Tibial nerve (tissue), 4 donors: ENCODE data around the gene GOSR1. TPM values are rescaled to one million over a fixed set of nuclear protein-coding genes. Genes with fewer than 3 reads are reported as not detected.

Experiments
- DNase-seq, 2 donors: peaks; one replicate each; pipeline ENCODE4 v3.0.0-alpha.2; 2019; ENCODE audit warnings: low spot score in 2 of 2
- H3K27ac ChIP-seq, 4 donors: fragments of 200-600 bp; sonication (generic) in 3 of 4; one replicate each; pipeline ENCODE4 v1.5.1; 2017 to 2019; ENCODE audit warnings: mild to moderate bottlenecking in 1 of 4
- H3K27me3 ChIP-seq, 2 donors: fragments of 200-600 bp; sonication (generic) in 1 of 2; one replicate each; pipeline versions ENCODE4 v1.5.1 to v1.6.0; 2017 to 2019
- H3K36me3 ChIP-seq, 3 donors: fragments of 200-600 bp; sonication (generic); one replicate each; pipeline ENCODE4 v1.5.1; 2018 to 2019
- H3K4me1 ChIP-seq, 4 donors: fragments of 200-600 bp; sonication (generic) in 3 of 4; one replicate each; pipeline ENCODE4 v1.5.1; 2017 to 2019
- H3K4me3 ChIP-seq, 4 donors: fragments of 200-600 bp; sonication (generic) in 3 of 4; one replicate each; pipeline ENCODE4 v1.5.1; 2017 to 2019; ENCODE audit warnings: mild to moderate bottlenecking in 1 of 4, moderate library complexity in 1 of 4
- H3K9me3 ChIP-seq, 4 donors: fragments of 200-600 bp; sonication (generic) in 3 of 4; one replicate each; pipeline ENCODE4 v1.5.1; 2017 to 2019
- EP300 ChIP-seq, 2 donors: sonication (generic); formaldehyde crosslinking; IDR thresholded peaks; one replicate each; pipeline ENCODE4 v1.6.1; 2017; ENCODE audit warnings: antibody characterized with exemption in 2 of 2, mild to moderate bottlenecking in 1 of 2
- POLR2A ChIP-seq, 2 donors: fragments of 450-650 bp; IDR thresholded peaks; one replicate each; pipeline ENCODE4 v1.6.1; 2017; ENCODE audit warnings: antibody characterized with exemption in 2 of 2, mild to moderate bottlenecking in 2 of 2, moderate library complexity in 2 of 2
- WGBS, 2 donors: methylation state at CpG; one replicate each; pipeline ENCODE4 v1.1.5; 2018; 5-methylcytosine and 5-hydroxymethylcytosine counted together
- total RNA-seq, 4 donors: library from RNA; depleted of rRNA; stranded (reverse); fragments of >200 nt; gene quantifications; one replicate each; pipeline ENCODE4 v1.1.0, GENCODE V29; 2016
- TF ChIP-seq, protein P1 (sequence below), 5 experiments: fragments of 200-600 bp in 3 of 5; fragments of 450-650 bp in 2 of 5; sonication (generic) in 3 of 5; IDR thresholded peaks; one replicate each; pipeline ENCODE4 v1.5.1; 2016 to 2019; ENCODE audit warnings: antibody characterized with exemption in 5 of 5, mild to moderate bottlenecking in 3 of 5, moderate library complexity in 2 of 5

GOSR1 gene
- total RNA-seq, 4 donors from 2014 or later, result 20.7 to 37.1 (median 26.4) TPM

DNA sequence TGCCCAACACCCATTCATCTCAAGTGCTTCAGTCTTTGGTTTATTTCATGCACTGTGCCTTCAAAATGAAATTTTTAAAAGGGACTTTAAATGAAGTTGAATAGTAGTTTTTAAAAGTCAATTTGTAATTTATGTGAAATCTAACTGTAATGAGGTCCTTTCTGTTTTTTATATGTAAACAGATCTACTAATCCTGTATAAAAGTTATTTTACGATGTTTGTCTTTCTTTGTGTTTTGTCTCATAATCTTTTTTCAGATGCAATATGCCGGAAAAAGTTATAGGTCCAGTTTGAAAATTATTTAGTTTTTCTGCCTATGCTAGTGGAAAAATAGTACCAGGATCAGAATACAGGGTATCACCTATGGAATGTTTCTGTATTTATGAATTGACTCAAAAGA is 8.7 kb upstream of the GOSR1 start:
- Histone ChIP-seq H3K4me3 (no peak overlapping the region), H3K36me3 (peaks cover 0 to 23% (median 0%) of the 10 kb centered on the region in 3 donors), H3K27ac (no peak overlapping the region), H3K4me1 (no peaks in the 10 kb centered on the region), H3K27me3 (no peaks in the 10 kb centered on the region), H3K9me3 (no peaks in the 10 kb centered on the region)
- TF ChIP-seq, protein P1, sequence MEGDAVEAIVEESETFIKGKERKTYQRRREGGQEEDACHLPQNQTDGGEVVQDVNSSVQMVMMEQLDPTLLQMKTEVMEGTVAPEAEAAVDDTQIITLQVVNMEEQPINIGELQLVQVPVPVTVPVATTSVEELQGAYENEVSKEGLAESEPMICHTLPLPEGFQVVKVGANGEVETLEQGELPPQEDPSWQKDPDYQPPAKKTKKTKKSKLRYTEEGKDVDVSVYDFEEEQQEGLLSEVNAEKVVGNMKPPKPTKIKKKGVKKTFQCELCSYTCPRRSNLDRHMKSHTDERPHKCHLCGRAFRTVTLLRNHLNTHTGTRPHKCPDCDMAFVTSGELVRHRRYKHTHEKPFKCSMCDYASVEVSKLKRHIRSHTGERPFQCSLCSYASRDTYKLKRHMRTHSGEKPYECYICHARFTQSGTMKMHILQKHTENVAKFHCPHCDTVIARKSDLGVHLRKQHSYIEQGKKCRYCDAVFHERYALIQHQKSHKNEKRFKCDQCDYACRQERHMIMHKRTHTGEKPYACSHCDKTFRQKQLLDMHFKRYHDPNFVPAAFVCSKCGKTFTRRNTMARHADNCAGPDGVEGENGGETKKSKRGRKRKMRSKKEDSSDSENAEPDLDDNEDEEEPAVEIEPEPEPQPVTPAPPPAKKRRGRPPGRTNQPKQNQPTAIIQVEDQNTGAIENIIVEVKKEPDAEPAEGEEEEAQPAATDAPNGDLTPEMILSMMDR (IDR thresholded peaks at IDR 0.05), result no peak
- TF ChIP-seq EP300 (IDR thresholded peaks at IDR 0.05) (no peak), POLR2A (IDR thresholded peaks at IDR 0.05) (no peak)
- no peak for DNase-seq
- 96% methylated on average over 2 of the region's 2 CpGs for WGBS, 2 donors

DNA sequence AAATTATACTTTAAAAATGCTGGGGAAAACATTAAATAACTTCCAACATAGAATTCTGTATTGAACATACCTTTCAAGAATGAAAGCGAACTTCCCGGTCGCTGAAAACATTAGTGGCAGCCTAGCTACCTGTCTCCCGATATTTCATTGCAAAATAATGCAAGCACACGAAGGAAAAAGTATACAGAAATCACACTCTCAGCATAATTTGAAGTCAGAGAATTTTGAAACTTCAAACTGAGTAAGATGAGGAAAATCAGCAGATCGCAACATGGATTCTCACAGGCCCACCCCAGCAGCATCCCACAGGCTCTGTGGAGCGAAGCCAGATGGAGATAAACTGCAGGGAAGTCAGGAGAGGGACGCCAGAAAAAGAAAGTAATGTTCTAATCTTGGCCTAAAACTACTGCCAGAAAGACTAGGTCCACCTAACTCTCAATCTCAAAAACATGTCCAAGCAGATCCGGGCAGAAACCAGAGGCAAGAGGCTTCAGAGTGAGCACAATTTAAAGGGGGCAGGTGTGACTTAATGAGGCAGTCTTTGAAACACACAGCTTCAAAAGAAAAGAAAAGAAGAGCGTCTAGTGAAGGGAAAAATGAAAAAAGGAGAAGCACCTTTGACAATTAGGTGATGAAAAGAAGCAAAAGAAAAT is 4.8 kb upstream of the GOSR1 start:
- 67 to 69% methylated on average over 10 of the region's 10 CpGs for WGBS, 2 donors
- DNase-seq, result no peak
- no peak overlapping the region for H3K4me3 ChIP-seq
- H3K36me3 ChIP-seq, result no peaks in the 10 kb centered on the region
- no peaks in the 10 kb centered on the region for H3K27me3 ChIP-seq
- no peaks in the 10 kb centered on the region for H3K9me3 ChIP-seq
- peaks cover 0 to 7% (median 6%) of the 10 kb centered on the region in 4 donors for H3K4me1 ChIP-seq
- H3K27ac ChIP-seq, result no peak overlapping the region
- TF ChIP-seq EP300 (IDR thresholded peaks at IDR 0.05), result no peak
- no peak for TF ChIP-seq POLR2A (IDR thresholded peaks at IDR 0.05)
- TF ChIP-seq, protein P1 (IDR thresholded peaks at IDR 0.05), result no peak

DNA sequence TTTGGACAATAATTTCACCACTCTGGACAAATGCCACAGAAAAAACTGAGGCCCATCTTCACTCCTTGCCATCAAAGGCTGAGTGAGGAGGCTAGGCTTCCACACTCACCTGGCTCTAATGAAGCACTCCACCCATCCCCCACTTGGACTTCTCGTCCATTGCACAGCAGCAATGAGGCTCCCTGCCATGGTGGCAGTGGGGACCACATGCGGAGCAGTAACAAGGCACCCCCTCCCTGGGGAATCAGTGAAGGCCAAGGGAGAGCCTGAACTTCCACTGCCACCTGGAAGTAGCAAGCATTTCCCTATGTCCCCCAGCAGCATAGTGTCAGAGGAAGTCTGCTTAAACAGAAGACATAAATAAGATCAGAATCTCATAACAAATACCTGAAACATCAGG is 2.0 kb upstream of the GOSR1 start:
- Histone ChIP-seq H3K4me1 (peaks cover 0 to 25% (median 16%) of the 10 kb centered on the region in 4 donors), H3K36me3 (peaks cover 0 to 13% (median 0%) of the 10 kb centered on the region in 3 donors), H3K27ac (no peak overlapping the region), H3K4me3 (no peak overlapping the region), H3K9me3 (no peaks in the 10 kb centered on the region), H3K27me3 (no peaks in the 10 kb centered on the region)
- no peak for DNase-seq
- TF ChIP-seq POLR2A (IDR thresholded peaks at IDR 0.05) (no peak), EP300 (IDR thresholded peaks at IDR 0.05) (no peak)
- TF ChIP-seq, protein P1 (IDR thresholded peaks at IDR 0.05), result no peak
- 85 to 90% methylated on average over 2 of the region's 2 CpGs for WGBS, 2 donors

DNA sequence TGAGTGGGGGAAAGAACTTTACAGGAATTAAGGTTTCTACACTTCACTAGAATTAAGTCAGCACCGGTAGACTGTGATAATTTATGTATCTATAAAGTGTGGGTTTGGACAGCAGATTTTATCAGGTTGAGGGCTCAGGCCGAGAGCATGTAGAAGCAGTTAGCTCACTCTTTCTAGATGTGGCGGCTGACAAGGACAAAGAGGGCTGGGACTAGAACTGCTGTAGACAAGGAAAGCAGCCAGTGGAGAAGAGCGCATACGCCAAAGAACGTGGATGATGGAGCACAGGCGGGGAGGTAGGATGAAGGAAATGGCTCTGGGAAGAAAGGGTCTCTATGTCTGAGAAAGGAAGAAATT is 504 bp upstream of the GOSR1 start:
- Histone ChIP-seq H3K36me3 (peaks cover 0 to 28% (median 0%) of the 10 kb centered on the region in 3 donors), H3K9me3 (no peaks in the 10 kb centered on the region)

DNA sequence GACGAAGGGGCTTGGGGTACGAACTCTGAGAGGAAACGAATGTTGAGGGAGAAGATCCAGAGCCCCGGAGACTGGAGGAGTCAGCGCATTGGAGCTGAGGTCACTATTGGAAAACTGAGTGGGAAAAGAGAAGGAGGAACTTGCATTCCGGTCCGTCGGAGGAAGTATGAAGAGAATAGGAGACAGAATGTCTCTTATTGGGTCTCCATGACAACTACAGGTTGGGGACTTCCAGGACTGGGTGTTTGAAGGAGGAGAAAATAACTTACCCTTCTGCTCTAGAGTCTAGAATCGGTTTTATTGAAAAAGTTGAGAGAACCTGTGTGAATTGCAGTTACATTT is 537 bp downstream of the GOSR1 start:
- Histone ChIP-seq H3K4me3 (peak overlapping the region; percentile 71 to 99 (median 82)), H3K4me1 (peaks cover 0 to 29% (median 16%) of the 10 kb centered on the region in 4 donors), H3K36me3 (peaks cover 0 to 35% (median 2%) of the 10 kb centered on the region in 3 donors), H3K27me3 (no peaks in the 10 kb centered on the region), H3K9me3 (no peaks in the 10 kb centered on the region), H3K27ac (peak overlapping the region; percentile 92 to 98 (median 94))
- WGBS, 2 donors, result 0 to 1% methylated on average over 9 of the region's 9 CpGs
- no peak for TF ChIP-seq POLR2A (IDR thresholded peaks at IDR 0.05)
- TF ChIP-seq, protein P1 (IDR thresholded peaks at IDR 0.05), result no peak
- no peak for TF ChIP-seq EP300 (IDR thresholded peaks at IDR 0.05)
- DNase-seq, result no peak

More for the DNA sequence above, 504 bp upstream of the GOSR1 start:
- Histone ChIP-seq H3K4me3 (peak overlapping the region; percentile 71 to 99 (median 82)), H3K27me3 (no peaks in the 10 kb centered on the region), H3K27ac (peak overlapping the region; percentile 92 to 98 (median 94)), H3K4me1 (peaks cover 0 to 29% (median 16%) of the 10 kb centered on the region in 4 donors)
- 17 to 23% methylated on average over 7 of the region's 7 CpGs for WGBS, 2 donors
- no peak for DNase-seq
- TF ChIP-seq, protein P1 (IDR thresholded peaks at IDR 0.05), result no peak
- no peak for TF ChIP-seq EP300 (IDR thresholded peaks at IDR 0.05)
- TF ChIP-seq POLR2A (IDR thresholded peaks at IDR 0.05), result no peak
